Activated T-helper 9 cell treated with anti-CD3 and anti-CD28 coated beads, Interleukin-2, amount 50 U/mL, for 16 hours (primary cell): Measurements from ENCODE around the gene LMO2.

Source experiments
- DNase-seq: peaks from one replicate; pipeline ENCODE4 v3.0.0-alpha.2; 2020; ENCODE audit warnings: low read depth

Gene LMO2

GRCh38 chr11:33887886-33888285 is 4.0 kb downstream of the LMO2 start:
- DNase-seq, result no peak

- no peak for DNase-seq
Observed at GRCh38 chr11:33885338-33886005, 6.4 kb downstream of the LMO2 start.

DNA sequence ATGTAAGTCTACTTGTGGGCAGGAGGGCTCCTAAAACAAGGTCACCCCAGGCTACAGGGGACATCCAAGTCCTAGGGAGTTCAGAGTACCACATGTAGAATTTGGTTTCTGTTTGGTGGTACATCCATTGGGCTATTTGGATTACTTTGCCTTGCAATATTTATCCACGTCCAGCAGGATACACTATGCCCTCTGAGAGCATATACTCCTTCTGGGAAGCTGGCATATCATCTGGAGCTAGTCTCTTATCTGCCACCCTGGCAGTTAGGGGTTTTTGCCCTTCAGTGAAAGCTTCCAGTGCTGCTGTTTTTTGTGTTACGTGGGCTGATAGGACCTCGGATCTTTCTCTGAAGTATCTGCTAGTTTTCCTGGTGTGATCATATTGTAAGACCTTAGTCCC is 7.3 kb downstream of the LMO2 start:
- DNase-seq, result no peak

DNA sequence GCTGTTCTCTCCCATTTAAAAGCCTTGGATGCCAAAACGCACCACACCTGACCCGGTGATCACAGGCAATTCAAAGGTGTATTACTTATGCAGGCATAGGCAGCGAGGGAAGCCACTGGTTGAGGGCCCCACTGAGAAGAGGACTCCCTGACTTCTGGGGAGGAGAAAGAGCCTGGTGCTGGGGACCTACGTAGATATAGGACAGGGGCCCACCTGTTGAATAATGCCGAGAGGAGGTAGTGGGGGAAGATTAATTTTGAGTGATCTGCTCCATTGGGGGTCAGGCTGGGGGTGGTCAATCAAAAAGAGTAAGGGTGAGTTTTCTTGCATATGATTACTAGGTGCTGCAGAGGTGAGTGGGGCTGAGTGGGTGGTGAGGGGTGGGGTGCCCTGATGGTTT is 7.8 kb downstream of the LMO2 start:
- no peak for DNase-seq

- DNase-seq, result no peak
Observed at GRCh38 chr11:33881651-33882503, 10.0 kb downstream of the LMO2 start.

DNA sequence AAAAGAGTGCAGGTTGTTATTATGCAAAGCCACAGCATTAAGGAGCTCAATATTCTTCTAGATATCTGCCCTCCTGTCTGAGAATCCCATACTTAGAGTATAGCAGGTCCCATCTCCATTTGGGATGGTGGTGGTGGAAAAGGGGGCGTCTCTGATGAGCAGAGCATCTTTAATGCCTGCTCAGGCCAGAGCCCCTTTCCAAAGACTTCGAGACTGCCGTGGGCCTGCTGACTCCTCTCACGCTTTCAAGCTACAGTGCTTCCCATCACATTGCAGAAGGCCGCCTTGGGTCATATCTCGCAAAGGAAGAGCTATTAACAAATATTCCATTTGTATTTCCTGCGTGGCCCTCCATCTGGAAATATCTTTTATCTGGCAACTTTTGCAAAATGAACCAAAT is 10.9 kb downstream of the LMO2 start:
- no peak for DNase-seq

GRCh38 chr11:33879375-33879774 is 12.5 kb downstream of the LMO2 start:
- no peak for DNase-seq

- no peak for DNase-seq
Observed at GRCh38 chr11:33877038-33877437, 14.8 kb downstream of the LMO2 start.

GRCh38 chr11:33875621-33876294 is 16.1 kb downstream of the LMO2 start:
- DNase-seq, result no peak

DNA sequence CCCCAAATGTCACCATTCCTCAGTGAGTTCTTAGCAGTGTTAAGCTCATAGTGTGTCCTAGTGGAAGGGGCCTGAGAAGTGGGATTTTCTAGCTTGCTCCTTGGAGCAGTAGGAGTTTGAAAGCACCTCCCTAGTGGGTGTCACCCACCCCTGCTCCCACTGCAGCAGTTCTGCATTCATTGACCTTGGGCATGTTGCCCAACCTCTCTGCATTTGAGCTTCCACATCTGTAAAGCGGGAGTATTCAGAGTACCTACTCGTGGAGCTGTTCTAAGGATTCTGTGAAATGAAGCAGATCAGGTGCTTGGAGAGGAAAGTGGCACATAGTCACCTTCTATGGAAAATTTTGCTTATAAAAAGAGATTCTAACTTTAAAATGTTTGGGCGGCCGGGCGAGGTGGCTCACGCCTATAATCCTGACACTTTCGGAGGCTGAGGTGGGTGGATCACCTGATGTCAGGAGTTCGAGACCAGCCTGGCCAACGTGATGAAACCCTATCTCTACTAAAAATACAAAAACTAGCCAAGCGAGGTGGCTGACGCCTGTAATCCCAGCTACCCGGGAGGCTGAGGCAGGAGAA is 16.9 kb downstream of the LMO2 start:
- DNase-seq, result no peak

GRCh38 chr11:33874433-33874832 is 17.4 kb downstream of the LMO2 start:
- no peak for DNase-seq

- DNase-seq, result no peak
Observed at GRCh38 chr11:33869481-33870422, 22.1 kb downstream of the LMO2 start.

DNA sequence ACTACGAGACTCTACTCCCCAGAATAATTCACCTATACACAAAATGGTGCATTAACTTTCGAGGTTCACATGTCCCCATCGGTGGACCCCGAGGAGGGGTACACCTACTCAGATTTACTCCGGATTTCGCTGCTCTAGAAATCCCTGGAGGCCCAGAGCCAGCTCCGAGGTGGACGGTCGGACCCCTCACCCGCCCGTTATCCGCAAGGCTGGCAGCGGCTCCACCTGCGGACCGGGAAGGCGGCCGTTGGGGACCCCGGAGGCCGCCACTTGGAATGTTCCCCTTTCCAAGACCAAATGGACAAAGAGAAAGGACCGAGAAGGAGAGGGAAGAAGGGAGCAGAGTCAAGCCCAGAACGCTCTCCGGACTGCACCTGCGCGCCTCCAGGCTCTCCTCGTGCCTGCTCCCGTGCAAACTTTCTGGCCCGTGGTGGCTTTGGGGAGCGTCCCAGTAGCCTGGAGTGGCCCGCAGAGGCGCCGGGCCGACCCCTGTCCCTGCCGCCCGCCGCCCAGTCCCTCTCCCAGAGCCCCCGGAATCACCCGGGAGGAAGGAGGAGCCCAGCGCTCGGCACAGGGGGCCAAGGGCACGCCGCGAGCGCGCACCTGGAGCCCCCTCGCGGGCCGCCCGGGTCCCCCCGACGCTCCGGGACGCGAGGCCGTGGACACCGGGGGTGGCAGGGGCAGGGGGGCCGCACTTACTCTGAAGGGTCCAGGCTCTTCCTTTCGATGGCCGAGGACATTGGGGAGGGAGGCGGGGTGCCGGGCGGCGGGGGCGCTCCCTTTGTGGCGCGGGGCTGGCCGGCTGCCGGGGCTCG is 23.0 kb downstream of the LMO2 start:
- no peak for DNase-seq

DNA sequence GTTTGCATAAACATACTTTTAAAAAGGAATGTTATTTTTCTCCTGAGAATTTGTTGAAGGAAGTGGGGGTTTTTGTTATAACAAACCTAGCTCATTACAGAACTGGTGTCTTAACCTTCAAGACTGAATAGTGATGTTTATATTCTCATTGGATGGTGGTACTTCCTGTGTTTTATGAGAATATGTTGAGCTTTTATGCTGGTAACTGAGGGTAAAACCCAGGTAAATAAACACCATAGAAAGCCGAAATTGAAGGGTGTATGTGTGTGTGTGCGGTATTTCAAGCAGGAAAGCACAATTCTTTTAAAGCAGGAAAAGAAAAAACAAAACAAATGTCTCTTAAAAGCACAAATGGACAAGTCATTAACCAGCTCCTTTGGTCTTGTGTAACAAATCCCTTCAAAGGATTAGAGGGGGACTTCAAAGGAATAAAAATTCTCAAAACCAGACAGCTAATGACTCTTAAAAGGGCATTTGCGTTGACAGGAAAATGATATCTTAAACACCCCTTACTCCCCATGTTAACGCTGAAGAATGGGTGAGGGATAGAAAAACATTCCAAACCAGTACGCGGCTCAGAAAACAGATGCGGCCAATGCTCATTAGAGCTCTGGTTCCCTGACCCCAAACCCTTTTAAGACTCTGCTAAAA is 23.8 kb downstream of the LMO2 start:
- DNase-seq, result no peak

GRCh38 chr11:33867561-33867960 is 24.3 kb downstream of the LMO2 start:
- DNase-seq, result no peak

- no peak for DNase-seq
Observed at GRCh38 chr11:33866936-33867335, 24.9 kb downstream of the LMO2 start.

DNA sequence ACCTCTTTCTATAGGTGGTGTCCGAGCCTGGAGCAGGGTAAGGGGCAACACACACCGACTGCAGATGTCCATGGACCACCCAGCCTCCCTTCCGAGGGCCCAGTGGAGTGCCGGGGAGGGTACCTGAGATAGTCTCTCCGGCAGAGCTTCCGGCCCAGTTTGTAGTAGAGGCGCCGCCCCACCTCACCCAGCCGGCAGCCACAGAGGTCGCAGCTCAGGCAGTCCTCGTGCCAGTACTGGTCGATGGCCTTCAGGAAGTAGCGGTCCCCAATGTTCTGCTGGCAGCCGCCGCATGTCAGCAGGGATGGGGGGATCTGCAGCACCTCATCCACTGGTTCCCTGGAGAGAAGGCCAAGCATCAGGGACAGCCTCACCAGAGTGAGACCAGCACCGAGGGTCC is 27.4 kb downstream of the LMO2 start:
- no peak for DNase-seq

- no peak for DNase-seq
Observed at GRCh38 chr11:33863418-33864172, 28.3 kb downstream of the LMO2 start.

GRCh38 chr11:33861941-33862589 is 29.8 kb downstream of the LMO2 start:
- no peak for DNase-seq
